GM12878 (cell line): ENCODE measurements around the gene SF3B5.

Experiments used
- ESRRA ChIP-seq: IDR thresholded peaks from 2 replicates; pipeline ENCODE4 v1.6.1; 2012; ENCODE audit warnings: mild to moderate bottlenecking, low read length, improper control_type of control experiment
- FOS ChIP-seq: IDR thresholded peaks from 3 replicates; pipeline ENCODE4 v1.6.1; 2011; ENCODE audit warnings: borderline replicate concordance; ENCODE audit not compliant: insufficient read length; ENCODE audit errors: extremely low read depth
- FOXK2 ChIP-seq: fragments of 450-650 bp; IDR thresholded peaks from 2 replicates; pipeline ENCODE4 v1.6.1; 2017; ENCODE audit warnings: mild to moderate bottlenecking, moderate library complexity
- HCFC1 ChIP-seq: fragments of 150-350 bp; IDR thresholded peaks from 2 replicates; pipeline ENCODE4 v1.6.1; 2014; ENCODE audit warnings: low read length
- NR2C1 ChIP-seq: fragments of 450-650 bp; IDR thresholded peaks from 2 replicates; pipeline ENCODE4 v1.6.1; 2017; ENCODE audit warnings: antibody characterized with exemption, mild to moderate bottlenecking, moderate library complexity
- NRF1 ChIP-seq: conservative IDR thresholded peaks from 2 replicates; pipeline ENCODE4 v1.6.1; 2011; ENCODE audit warnings: mild to moderate bottlenecking, low read depth, low read length, improper control_type of control experiment
- POLR2AphosphoS5 ChIP-seq: IDR thresholded peaks from 2 replicates; pipeline ENCODE4 v1.6.1; 2011; ENCODE audit warnings: mild to moderate bottlenecking, low read length, inconsistent platforms
- RAD21 ChIP-seq: IDR thresholded peaks from 2 replicates; pipeline ENCODE4 v1.6.1; 2011; ENCODE audit warnings: mild to moderate bottlenecking, low read depth, low read length, moderate library complexity; ENCODE audit not compliant: insufficient read depth
- SPI1 ChIP-seq: IDR thresholded peaks from 2 replicates; pipeline ENCODE4 v1.6.1; 2011; ENCODE audit warnings: low read depth, mild to moderate bottlenecking, low read length, moderate library complexity, borderline replicate concordance; ENCODE audit not compliant: insufficient read depth
- TF ChIP-seq, protein P1 (sequence below), 3 experiments: IDR thresholded peaks in 2 of 3; conservative IDR thresholded peaks in 1 of 3; 2 replicates each; pipeline ENCODE4 v1.5.1; 2011; ENCODE audit warnings: low read depth in 3 of 3, low read length in 3 of 3, mild to moderate bottlenecking in 3 of 3, control low read depth in 2 of 3, moderate library complexity in 2 of 3, inconsistent platforms in 1 of 3, mixed read lengths in 1 of 3; ENCODE audit not compliant: control insufficient read depth in 2 of 3, insufficient read depth in 1 of 3; ENCODE audit errors: extremely low read depth in 1 of 3
- TF ChIP-seq, protein P2 (sequence below): fragments of 450-650 bp; IDR thresholded peaks from 2 replicates; pipeline ENCODE4 v1.6.1; 2017; ENCODE audit warnings: antibody characterized with exemption, mild to moderate bottlenecking, moderate library complexity

- TF ChIP-seq HCFC1 (no peak), NR2C1 (no peak), SPI1 (no peak), RAD21 (no peak), ESRRA (no peak), FOS (no peak), FOXK2 (no peak), POLR2AphosphoS5 (no peak), NRF1 (no peak)
- TF ChIP-seq, protein P1, sequence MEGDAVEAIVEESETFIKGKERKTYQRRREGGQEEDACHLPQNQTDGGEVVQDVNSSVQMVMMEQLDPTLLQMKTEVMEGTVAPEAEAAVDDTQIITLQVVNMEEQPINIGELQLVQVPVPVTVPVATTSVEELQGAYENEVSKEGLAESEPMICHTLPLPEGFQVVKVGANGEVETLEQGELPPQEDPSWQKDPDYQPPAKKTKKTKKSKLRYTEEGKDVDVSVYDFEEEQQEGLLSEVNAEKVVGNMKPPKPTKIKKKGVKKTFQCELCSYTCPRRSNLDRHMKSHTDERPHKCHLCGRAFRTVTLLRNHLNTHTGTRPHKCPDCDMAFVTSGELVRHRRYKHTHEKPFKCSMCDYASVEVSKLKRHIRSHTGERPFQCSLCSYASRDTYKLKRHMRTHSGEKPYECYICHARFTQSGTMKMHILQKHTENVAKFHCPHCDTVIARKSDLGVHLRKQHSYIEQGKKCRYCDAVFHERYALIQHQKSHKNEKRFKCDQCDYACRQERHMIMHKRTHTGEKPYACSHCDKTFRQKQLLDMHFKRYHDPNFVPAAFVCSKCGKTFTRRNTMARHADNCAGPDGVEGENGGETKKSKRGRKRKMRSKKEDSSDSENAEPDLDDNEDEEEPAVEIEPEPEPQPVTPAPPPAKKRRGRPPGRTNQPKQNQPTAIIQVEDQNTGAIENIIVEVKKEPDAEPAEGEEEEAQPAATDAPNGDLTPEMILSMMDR (IDR thresholded peaks at IDR 0.05 in 2 of 3, conservative IDR thresholded peaks at IDR 0.05 in 1 of 3; ENCODE audit: control insufficient read depth in 2 of 3, extremely low read depth in 1 of 3, insufficient read depth in 1 of 3, low read depth in 3 of 3, low read length in 3 of 3), result no peak
- TF ChIP-seq, protein P2, sequence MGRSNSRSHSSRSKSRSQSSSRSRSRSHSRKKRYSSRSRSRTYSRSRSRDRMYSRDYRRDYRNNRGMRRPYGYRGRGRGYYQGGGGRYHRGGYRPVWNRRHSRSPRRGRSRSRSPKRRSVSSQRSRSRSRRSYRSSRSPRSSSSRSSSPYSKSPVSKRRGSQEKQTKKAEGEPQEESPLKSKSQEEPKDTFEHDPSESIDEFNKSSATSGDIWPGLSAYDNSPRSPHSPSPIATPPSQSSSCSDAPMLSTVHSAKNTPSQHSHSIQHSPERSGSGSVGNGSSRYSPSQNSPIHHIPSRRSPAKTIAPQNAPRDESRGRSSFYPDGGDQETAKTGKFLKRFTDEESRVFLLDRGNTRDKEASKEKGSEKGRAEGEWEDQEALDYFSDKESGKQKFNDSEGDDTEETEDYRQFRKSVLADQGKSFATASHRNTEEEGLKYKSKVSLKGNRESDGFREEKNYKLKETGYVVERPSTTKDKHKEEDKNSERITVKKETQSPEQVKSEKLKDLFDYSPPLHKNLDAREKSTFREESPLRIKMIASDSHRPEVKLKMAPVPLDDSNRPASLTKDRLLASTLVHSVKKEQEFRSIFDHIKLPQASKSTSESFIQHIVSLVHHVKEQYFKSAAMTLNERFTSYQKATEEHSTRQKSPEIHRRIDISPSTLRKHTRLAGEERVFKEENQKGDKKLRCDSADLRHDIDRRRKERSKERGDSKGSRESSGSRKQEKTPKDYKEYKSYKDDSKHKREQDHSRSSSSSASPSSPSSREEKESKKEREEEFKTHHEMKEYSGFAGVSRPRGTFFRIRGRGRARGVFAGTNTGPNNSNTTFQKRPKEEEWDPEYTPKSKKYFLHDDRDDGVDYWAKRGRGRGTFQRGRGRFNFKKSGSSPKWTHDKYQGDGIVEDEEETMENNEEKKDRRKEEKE, result no peak
Measured at GRCh38 chr6:144049386-144049785, 46.0 kb downstream of the SF3B5 start.
